Urothelium cell line (cell line): ENCODE results near the gene C22orf15.
A peak's percentile ranks its signal among the peaks of the same experiment; 100 is the strongest.

Source experiments
- DNase-seq: peaks from one replicate; pipeline ENCODE4 v3.0.0; 2011; ENCODE audit warnings: low spot score, mixed read lengths
- FAIRE-seq: peaks from 2 replicates; lab custom pipeline; 2011; peaks lifted over from hg19 to GRCh38; lab: Jason Lieb, UNC

Gene C22orf15

DNA sequence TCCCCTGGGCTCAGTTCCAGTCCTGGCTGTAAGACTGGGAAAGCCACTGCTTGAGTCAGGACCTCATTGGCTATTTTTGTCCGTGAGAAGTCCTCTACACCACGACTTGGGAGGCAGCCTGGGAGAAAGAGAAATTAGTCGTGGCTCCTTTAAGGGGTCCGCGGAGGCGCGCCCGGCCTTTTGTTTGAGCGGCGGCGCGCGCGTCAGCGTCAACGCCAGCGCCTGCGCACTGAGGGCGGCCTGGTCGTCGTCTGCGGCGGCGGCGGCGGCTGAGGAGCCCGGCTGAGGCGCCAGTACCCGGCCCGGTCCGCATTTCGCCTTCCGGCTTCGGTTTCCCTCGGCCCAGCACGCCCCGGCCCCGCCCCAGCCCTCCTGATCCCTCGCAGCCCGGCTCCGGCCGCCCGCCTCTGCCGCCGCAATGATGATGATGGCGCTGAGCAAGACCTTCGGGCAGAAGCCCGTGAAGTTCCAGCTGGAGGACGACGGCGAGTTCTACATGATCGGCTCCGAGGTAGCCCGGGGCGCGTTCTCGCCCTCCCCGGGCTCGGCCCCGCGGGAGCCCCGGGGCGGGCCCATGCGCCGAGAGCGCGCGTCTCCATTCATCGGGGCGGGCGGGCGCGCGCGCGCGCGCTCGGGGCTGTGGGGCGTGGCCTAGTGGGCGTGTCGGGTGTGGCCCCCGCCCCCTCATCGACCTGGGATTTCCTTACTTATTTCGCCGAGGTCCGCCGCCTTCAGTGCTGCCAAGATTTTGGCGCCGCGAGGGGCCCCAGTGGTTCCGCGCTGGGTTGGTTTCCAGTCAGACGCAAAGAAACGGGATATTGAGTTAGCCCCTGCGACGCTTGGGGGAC, 24.2 kb downstream of the C22orf15 start, which contains the start of gene SMARCB1:
SMARCB1 (plus strand) TSS at position 215 of the 848 bp plus-strand sequence; CDS start at position 419, 204 bp downstream.
- FAIRE-seq (peak; percentile 95), DNase-seq (peak; percentile 98)

DNA sequence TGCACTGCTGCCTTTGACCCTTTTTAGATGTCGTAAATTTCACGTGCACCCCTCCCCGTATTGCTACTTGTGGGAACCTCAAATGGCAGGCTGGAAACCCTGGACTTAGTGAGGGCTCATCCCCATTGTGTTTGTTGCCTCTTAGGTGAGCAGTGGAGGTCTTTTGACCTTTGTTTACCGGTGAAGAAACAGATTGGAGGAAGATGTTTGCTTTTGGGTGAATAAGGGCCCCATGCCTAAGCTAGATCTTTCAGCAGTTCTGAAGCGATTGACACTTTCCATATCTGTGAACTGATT, 24.8 kb downstream of the C22orf15 start:
- FAIRE-seq (no peak), DNase-seq (no peak)

DNA sequence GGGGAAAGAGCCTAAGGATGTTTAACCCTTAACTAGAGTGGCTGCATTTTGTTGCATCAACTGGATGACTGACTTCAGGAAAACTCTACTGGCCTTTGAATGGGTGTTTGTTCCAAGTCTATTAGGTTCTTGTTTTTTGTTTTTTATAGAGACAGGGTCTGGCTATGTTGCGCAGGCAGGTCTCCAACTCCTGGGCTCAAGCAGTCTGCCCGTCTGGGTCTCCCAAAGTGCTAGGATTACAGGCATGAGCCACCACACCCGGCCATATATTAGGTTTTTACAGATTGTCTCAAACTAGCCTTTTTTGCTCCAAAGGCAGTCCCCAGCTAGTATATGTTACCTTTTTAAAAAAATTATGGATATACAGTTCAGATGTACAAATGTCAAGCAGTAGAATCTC, 25.1 kb downstream of the C22orf15 start:
- DNase-seq: no peak
- FAIRE-seq: no peak

DNA sequence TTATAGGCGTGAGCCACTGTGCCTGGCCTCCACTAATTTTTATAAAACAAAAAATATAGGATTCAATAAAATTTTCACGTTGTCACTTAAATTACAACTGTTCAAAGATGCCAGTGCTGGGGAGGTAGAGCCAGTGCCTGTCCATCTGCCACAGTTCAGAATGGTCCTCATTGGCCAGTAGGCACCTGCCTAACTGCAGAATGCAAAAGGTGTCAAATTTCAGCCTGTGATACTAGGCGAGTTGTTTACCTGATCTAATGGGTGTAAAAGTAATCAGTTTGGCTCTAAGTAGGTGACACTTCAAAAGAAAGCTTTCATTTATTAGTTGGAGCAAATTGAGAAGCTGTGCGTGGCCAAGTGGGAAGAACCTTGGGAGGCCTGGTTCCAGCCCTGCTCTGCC, 26.3 kb downstream of the C22orf15 start:
- DNase-seq: no peak
- peak; percentile 42 for FAIRE-seq

DNA sequence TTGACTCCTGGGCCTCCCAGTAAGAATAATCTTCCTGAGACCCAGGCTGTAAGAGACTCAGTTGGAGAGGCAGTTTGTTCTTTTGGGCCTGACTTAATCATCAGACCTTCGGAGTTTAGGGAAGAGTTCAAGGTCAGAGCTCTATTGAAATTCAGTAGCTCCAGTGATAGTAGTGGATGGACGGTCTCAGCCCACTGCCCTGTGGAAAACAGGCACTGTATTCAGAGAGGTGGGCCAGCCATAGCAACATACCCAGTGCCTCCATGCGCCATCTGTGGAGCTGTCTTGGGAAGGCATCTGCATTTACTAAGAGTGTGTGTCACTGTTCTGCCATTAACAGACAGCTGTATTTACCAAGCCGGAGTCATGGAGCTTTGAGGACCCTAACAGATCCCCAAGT, 26.8 kb downstream of the C22orf15 start:
- DNase-seq: no peak
- no peak for FAIRE-seq

DNA sequence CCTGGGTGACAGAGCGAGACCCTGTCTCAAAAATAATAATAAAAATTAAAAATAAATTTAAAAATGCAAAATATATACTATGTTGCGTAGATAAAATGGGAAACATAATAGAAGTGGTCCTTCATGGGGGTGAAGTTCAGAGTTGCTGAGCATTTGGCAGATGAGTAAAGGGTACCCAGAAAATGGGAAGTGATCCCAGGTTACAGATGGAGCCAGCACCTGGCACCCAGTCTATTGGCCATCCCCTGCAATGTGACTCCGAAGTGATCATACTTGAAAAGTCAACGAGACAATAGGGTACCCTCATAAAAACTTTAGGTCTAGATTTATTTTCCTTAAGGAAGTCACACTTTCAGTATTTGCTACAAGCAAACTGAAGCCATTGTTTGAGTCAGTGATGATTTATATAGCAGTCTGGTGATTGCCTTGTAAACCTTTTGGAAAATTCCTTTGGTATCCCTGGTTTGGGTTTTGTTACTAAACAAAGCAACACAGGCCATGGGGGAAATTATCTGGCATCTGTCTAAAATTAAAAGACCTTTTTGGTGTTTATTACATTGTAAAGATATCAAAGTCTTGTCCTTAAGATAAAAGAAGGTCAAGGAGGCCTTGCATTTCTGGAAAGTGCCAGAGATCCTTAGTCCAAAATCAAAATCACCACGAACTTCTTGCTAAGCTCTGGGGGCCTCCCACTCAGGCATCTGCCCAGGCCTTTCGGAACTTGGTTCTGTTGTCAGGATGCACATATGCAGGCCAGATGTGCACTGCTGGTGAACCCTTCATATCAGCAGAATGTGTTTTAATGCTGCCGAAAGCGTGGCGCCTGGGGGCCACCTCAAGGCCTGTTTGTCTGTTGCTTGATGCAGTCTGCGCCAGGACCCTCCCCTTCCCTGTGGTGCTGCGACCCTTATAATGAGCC, 28.3 kb downstream of the C22orf15 start:
- no peak for DNase-seq
- no peak for FAIRE-seq

DNA sequence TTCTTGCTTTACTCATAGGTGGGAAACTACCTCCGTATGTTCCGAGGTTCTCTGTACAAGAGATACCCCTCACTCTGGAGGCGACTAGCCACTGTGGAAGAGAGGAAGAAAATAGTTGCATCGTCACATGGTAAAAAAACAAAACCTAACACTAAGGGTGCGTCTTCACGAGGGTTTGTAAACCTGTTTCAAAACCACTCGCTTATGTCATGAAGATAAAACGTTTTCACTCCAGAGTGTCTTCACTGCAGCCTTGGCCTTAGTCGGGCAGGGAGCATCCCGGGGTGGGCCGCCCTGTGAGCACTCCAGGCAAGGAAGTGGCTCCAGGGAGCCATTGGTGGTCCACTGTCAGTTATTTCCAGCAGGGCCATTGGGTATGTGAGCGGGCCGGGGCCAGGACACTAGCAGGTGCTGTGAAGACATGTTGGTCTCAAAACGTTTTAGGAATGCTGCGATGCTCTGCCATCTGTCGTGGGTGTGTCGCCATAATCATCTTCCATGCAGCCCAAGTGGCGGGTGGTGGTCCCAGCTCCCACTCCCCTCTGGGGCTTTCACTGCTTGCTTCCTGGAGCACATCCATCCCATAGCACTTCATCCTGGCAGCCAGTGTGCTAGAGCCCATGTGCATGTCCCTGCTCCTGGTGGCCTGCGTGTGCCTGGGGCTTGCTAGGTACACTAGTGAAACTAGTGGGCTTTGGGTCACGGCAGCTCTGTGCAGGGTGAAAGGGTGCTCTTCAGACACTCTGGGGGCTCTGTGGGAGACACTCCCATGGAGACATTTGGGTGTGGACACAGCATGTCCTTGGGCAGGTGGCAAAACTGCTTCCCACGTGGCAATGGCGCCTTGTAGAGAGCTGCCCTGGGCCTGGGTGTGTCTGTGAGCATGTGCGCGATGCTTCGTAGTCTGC, 29.2 kb downstream of the C22orf15 start:
- peak; percentile 53 for FAIRE-seq
- DNase-seq: no peak

DNA sequence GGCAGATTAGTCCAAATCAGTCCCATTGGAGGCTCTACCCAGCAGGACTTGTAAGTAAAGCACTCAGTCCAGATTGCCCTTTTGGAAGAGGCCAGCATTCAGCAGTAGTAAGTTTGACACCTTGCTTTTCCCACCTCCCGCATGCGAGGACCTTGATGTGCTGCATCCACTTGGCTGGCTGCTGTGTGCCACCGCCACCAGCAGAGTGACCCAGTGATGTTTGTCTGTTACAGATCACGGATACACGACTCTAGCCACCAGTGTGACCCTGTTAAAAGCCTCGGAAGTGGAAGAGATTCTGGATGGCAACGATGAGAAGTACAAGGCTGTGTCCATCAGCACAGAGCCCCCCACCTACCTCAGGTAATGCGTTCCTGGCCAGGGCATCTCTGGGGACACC, 30.5 kb downstream of the C22orf15 start:
- FAIRE-seq (no peak), DNase-seq (no peak)

DNA sequence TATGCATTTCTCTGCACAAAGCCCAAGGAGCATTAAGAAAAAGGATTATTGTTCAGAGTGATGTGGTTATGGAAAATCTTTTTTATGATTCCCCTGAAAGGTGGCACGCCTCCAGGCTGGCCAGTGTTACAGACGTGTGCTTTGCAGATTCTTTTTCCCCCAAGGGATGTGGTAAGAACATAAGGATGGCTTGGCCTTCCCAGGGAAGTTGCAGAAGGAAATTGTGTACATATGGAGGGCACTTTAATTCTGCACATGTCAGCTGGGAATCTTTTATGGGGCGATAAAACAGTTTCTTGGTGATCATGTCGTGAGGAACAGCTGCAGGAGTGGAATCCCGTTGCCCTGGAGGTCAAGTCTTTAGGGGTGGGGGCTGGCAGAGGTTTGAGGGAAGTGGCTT, 33.7 kb downstream of the C22orf15 start:
- no peak for FAIRE-seq
- DNase-seq: no peak

DNA sequence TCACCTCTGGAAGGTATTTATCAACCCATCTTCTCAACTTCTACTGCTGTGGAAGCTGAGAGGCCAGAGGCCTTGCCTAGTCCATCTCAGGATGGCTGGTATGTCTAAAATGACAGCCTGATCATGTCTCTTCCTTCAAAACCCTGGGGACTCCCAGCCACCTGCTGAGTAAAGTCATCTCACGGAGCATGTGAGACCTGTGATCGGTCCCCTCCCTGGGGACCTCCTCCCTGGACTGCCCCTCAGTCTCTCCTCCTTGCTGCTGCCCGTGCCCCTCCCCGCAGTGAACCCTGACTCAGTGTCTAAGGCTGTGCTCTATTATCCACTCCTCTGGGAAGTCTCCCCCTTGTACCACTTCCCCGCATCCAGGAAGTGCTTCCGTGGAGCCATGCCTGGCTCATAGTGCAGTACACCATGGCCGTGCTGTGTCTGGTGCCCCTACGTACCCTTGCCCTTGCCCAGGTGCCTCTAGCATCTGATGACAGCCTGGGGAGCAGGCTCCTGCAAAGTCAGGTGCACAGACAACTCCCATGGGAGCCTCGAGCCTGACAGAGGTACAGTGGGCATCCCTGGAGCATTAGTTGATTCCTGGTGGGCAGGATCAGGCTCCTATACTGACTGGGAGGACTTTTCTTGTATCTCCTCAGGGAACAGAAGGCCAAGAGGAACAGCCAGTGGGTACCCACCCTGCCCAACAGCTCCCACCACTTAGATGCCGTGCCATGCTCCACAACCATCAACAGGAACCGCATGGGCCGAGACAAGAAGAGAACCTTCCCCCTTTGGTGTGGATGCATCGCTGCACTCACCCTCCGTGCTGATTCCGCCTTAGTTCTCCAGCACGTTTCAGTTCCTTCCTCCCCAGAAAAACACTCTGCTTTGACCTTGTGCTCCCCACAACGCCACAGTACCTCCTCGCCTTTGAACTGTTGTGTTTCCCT, 37.8 kb downstream of the C22orf15 start:
- FAIRE-seq (peak; percentile 37), DNase-seq (no peak)

DNA sequence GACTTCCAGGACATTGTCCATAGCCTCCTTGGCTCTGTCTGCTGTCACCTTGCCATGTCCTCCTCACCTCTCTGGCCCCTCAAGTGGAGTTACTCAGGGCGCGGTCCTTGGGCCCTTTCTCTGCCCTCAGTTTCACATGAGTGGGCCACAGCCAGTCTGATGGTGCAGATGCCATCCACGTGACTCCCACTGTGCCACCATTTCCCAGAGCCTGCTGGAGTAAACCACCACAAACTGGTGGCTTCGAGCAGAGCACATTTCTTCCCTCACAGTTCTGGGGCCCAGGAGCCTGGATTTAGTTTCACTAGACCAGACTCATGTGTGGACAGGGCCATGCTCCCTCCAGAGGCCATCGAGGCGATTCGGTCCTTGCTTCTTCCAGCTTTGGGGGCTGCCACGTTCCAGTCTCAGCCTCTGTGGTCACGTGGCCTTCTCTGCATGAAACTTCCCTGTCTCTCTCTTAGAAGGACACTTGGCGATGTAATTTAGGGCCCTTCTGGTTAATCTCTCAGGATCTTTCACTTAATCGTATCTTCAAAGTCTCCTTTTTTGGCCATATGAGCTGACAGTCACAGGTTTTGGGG, 38.5 kb downstream of the C22orf15 start:
- peak; percentile 52 for FAIRE-seq

DNA sequence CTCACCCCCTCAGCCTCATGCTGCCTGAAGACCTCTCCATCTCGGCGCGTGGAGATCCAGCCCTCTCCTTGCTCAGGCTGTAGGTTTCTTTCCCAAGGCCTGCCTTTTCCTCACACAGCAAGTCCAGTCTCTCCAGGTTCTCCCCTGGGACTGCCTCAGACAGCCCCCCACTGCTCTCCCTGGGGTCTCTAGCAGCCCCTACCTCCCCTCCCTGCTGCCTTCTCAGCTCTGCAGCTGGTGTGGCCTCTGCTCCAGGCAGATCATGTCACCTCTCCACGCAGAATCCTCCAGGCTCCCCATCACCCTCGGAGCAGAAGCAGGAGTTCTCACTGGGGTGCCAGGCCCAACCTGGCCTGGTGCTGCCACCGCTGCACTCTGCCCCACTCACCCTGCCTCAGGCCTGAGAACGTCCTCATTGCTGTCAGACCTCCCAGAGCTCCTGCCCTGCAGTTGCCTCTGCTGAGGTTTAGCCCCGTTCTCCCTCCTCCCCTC, 39.1 kb downstream of the C22orf15 start:
- DNase-seq (no peak), FAIRE-seq (no peak)

More for the DNA sequence above, 38.5 kb downstream of the C22orf15 start:
- no peak for DNase-seq

DNA sequence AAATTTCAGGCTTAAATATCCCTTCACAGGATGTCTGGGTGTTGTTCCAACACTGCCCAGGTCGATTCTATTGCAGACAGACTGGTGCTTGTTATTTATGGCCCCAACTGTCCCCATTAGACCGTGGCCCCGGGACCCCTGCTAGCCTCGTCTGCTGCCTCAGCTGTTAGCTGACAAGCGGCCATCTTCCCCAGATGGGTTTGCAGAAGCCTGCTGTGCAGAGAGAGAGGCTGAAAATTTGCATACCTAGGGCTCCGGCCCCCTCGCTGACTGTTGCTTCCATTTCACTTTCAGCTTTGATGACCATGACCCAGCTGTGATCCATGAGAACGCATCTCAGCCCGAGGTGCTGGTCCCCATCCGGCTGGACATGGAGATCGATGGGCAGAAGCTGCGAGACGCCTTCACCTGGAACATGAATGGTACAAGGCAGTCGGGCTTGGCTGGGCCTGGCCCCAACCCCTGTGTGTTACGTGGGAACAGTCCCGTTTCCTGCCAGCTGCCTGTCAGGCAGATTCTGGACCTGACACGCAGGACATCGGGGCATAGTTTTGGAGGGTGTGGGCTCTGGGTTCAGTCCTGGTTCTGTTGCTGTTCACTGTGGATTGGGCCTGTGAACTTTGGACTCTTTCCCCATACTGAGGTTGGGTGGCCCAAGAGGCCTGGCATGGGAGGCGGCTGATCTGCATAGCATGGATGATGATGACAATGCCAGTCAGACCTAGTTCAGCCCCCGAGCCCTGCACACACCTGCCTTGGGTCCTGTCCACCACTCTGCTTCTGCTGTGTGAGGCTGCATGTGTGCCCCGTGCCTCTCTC, 40.4 kb downstream of the C22orf15 start:
- FAIRE-seq (no peak), DNase-seq (no peak)

DNA sequence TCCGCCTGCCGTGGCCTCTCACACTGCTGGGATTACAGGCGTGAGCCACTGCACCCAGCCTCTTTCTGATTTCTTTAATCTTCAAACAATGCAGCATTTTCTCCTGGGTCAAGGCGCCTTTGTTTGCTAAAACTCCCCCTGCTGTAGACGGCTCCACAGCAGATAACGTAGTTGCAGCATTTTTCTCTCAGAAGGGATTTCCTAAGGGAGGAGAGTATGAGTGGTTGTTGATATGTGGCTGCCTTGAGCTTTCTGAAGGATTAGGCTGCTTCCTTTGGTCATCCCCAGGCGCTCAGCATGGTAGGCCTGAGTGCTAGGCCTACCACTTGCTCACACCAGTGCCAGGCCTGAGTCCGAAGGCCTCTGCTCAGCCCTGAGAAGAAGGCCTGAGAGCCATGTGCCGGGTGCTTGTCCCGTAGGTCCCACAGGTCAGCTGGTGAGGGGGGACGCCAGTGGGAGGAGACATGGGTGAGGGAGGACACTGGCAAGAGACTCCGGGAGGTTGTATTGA, 42.0 kb downstream of the C22orf15 start:
- FAIRE-seq: no peak
- DNase-seq: no peak

DNA sequence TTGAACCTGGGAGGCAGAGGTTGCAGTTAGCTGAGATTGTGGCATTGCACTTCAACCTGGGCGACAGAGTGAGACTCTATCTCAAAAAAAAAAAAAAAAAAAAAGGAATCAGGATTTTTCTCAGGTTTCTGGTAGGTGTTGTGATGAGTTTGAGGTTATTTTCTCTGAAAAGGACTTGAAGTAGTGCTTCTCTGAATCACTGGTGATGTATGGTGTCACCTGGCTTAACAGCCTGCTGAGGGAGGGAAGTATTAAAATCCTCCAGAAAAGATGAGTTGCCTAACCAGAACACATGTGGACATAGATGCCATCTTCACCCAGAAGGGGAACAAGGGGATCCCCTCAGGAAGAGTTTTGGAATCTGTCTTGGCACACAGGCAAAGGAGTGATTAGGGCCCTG, 44.0 kb downstream of the C22orf15 start:
- no peak for FAIRE-seq
- no peak for DNase-seq

DNA sequence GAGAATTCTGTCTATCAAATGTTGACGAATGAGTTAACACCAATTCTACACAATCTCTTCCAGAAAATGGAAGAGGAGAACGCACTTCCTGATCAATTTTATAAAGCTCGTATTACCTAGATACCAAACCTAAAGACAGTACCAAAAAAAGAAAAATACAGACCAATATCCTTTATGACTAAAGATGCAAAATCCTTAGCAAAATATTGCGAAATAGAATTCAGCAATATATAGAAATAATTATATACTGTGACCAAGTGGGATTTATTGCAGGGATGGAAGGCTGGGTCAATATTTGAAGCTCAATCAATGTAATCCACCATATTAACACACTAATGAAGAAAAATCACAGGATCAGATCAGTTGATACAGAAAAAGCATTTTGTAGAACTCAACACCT, 49.6 kb downstream of the C22orf15 start:
- DNase-seq (no peak), FAIRE-seq (no peak)
